Measurements from ENCODE around the gene DBH. TPM values are rescaled to one million over a fixed set of nuclear protein-coding genes. Genes with fewer than 3 reads are reported as not detected.

DBH gene
- total and polyA plus RNA-seq, 2 donors (not counting 3 experiments of a cell fraction or from before 2014, with no cell fraction given), result not detected

DNA sequence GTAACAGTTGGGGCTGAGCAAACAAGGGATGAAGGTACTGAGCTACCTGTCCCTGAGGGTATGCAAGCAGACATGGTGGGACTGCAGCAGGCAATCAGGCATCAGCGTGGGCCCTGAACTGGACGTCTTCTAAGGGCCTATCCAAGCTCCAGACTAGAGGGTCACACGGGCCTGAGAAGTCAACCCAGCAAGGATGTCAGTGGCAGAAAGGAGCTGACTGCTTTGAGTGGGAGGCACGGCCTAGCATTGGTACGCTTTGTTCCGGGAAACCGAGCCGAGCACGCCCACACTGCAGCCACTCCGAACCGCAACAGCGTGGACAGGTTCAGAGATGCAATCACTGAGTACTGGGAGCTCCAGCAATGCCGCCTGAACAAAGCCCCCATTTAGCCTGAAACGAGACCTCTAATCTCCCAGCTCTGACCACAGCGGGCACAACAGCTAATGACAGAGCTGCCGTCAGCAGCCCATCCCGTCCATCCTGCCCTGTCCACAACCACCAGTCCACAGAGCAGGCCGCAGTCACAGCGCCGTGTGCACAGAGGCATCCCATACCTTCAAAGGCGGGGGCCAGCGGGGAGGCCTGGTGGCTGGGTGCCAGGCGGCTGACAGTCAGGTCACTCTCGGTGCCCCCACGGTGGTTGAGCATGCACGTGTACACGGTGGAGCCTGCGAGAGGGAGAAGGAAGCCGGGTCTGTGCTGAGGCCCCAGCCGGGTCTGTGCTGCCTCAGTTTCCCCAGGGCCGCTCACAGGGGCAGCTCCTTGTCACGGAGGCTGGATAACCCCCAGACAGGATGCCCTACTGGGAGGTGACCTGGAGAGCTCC, 57.8 kb downstream of the DBH start:
- Histone ChIP-seq H3K27ac (ENCODE audit: insufficient read depth, low read depth, low read length) (no peak overlapping the region), H2AFZ (ENCODE audit: low read depth, low read length) (no peak overlapping the region), H3K4me1 (ENCODE audit: control insufficient read depth, extremely low read depth, insufficient read depth, low read length) (no peaks in the 10 kb centered on the region), H3K9ac (replicated peaks; ENCODE audit: extremely low read depth, insufficient read depth, low read length) (no peak overlapping the region), H3K79me2 (ENCODE audit: control insufficient read depth, insufficient read depth, low read length) (no peaks in the 10 kb centered on the region), H3K4me2 (ENCODE audit: insufficient read depth, low read length) (no peak overlapping the region), H3K27me3 (ENCODE audit: control insufficient read depth in 2 of 2, insufficient read depth in 2 of 2, low read length in 2 of 2) (peaks cover 0 to 12% of the 10 kb centered on the region in 2 experiments), H3K9me1 (replicated peaks; ENCODE audit: control insufficient read depth, extremely low read depth, insufficient read depth, low read length) (no peaks in the 10 kb centered on the region), H3K4me3 (replicated peaks in 1 of 3; ENCODE audit: insufficient read depth in 1 of 3, low read depth in 1 of 3, low read length in 3 of 3) (no peak overlapping the region), H4K20me1 (replicated peaks; ENCODE audit: control insufficient read depth, extremely low read depth, insufficient read depth, low read length) (no peaks in the 10 kb centered on the region), H3K36me3 (ENCODE audit: control insufficient read depth in 2 of 2, extremely low read depth in 1 of 2, insufficient read depth in 2 of 2, low read length in 2 of 2) (no peaks in the 10 kb centered on the region), H3K9me3 (replicated peaks; ENCODE audit: control insufficient read depth, insufficient read depth, low read length) (no peaks in the 10 kb centered on the region)
- ChIA-PET POLR2A (no interaction called here), CTCF (no interaction called here)
- intact Hi-C loops (cut with micrococcal nuclease) (no loop called here), dilution Hi-C loops (cut with MboI; ENCODE audit: extremely low pct_ligation_motif_present, low sequenced_read_pairs) (no loop called here)
- DNase-seq (ENCODE audit: low read depth, low spot score) (no peak), FAIRE-seq (no peak)
- no TSS peak for BruUV-seq (replicated peaks)
- TF ChIP-seq POLR2AphosphoS5 (IDR thresholded peaks at IDR 0.05; ENCODE audit: insufficient read depth, low read depth, low read length) (no peak), MYC (IDR thresholded peaks at IDR 0.05; ENCODE audit: low read depth, low read length) (no peak), POLR2A (IDR thresholded peaks at IDR 0.05; ENCODE audit: low read depth, low read length) (no peak), JUN (IDR thresholded peaks at IDR 0.05; ENCODE audit: borderline replicate concordance, insufficient read depth, insufficient read length, low read depth) (no peak), FOS (IDR thresholded peaks at IDR 0.05; ENCODE audit: borderline replicate concordance, insufficient read depth, low read length) (no peak), GATA2 (IDR thresholded peaks at IDR 0.05; ENCODE audit: insufficient read depth, insufficient read length, low read depth, low read length) (no peak)
- TF ChIP-seq, protein P1, sequence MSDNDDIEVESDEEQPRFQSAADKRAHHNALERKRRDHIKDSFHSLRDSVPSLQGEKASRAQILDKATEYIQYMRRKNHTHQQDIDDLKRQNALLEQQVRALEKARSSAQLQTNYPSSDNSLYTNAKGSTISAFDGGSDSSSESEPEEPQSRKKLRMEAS (IDR thresholded peaks at IDR 0.05; ENCODE audit: insufficient read depth, insufficient read length), result no peak
- TF ChIP-seq, protein P2, sequence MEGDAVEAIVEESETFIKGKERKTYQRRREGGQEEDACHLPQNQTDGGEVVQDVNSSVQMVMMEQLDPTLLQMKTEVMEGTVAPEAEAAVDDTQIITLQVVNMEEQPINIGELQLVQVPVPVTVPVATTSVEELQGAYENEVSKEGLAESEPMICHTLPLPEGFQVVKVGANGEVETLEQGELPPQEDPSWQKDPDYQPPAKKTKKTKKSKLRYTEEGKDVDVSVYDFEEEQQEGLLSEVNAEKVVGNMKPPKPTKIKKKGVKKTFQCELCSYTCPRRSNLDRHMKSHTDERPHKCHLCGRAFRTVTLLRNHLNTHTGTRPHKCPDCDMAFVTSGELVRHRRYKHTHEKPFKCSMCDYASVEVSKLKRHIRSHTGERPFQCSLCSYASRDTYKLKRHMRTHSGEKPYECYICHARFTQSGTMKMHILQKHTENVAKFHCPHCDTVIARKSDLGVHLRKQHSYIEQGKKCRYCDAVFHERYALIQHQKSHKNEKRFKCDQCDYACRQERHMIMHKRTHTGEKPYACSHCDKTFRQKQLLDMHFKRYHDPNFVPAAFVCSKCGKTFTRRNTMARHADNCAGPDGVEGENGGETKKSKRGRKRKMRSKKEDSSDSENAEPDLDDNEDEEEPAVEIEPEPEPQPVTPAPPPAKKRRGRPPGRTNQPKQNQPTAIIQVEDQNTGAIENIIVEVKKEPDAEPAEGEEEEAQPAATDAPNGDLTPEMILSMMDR (IDR thresholded peaks at IDR 0.05; ENCODE audit: extremely low read depth in 1 of 2, insufficient read depth in 1 of 2, low read depth in 1 of 2, low read length in 2 of 2), result no peak

Data from endothelial cell of umbilical vein (primary cell).